ENCODE results near the gene FSHR. TPM values are rescaled to one million over a fixed set of nuclear protein-coding genes. Genes with fewer than 3 reads are reported as not detected.

FSHR gene
- total RNA-seq, 1 donor: not detected

- DNase-seq (ENCODE audit: low read depth): no peak
- no peak for TF ChIP-seq CTCF (IDR thresholded peaks at IDR 0.05; ENCODE audit: insufficient read depth, low read length)
Measured at GRCh38 chr2:48932667-48933066, 221.6 kb downstream of the FSHR start.

GRCh38 chr2:48929571-48930301 is 224.6 kb downstream of the FSHR start:
- no peak for TF ChIP-seq CTCF (IDR thresholded peaks at IDR 0.05; ENCODE audit: insufficient read depth, low read length)
- DNase-seq (ENCODE audit: low read depth): no peak
- H3K4me3 ChIP-seq (ENCODE audit: low read depth, low read length): no peak overlapping the region

More at GRCh38 chr2:48932667-48933066, 221.6 kb downstream of the FSHR start:
- no peak overlapping the region for H3K4me3 ChIP-seq (ENCODE audit: low read depth, low read length)

GRCh38 chr2:48927355-48927754 is 227.0 kb downstream of the FSHR start:
- DNase-seq (ENCODE audit: low read depth): no peak
- no peak for TF ChIP-seq CTCF (IDR thresholded peaks at IDR 0.05; ENCODE audit: insufficient read depth, low read length)
- no peak overlapping the region for H3K4me3 ChIP-seq (ENCODE audit: low read depth, low read length)

- no peak for TF ChIP-seq CTCF (IDR thresholded peaks at IDR 0.05; ENCODE audit: insufficient read depth, low read length)
- DNase-seq (ENCODE audit: low read depth): no peak
- H3K4me3 ChIP-seq (ENCODE audit: low read depth, low read length): no peak overlapping the region
Measured at GRCh38 chr2:48915884-48916283, 238.4 kb downstream of the FSHR start.

- H3K4me3 ChIP-seq (ENCODE audit: low read depth, low read length): no peak overlapping the region
- TF ChIP-seq CTCF (IDR thresholded peaks at IDR 0.05; ENCODE audit: insufficient read depth, low read length): no peak
- DNase-seq (ENCODE audit: low read depth): no peak
Measured at GRCh38 chr2:48915227-48915626, 239.1 kb downstream of the FSHR start.

GRCh38 chr2:48914477-48915089 is 239.7 kb downstream of the FSHR start:
- no peak for TF ChIP-seq CTCF (IDR thresholded peaks at IDR 0.05; ENCODE audit: insufficient read depth, low read length)
- DNase-seq (ENCODE audit: low read depth): no peak
- H3K4me3 ChIP-seq (ENCODE audit: low read depth, low read length): no peak overlapping the region

Small RNA genes lying within 50 kb of the gene (small RNA-seq; reads per million reads assigned to genes)
- gene MIR548BA: not detected

Data from fibroblast of the aortic adventitia (primary cell).